ENCODE data around the gene ZBTB47.

The ZBTB47 gene

DNA sequence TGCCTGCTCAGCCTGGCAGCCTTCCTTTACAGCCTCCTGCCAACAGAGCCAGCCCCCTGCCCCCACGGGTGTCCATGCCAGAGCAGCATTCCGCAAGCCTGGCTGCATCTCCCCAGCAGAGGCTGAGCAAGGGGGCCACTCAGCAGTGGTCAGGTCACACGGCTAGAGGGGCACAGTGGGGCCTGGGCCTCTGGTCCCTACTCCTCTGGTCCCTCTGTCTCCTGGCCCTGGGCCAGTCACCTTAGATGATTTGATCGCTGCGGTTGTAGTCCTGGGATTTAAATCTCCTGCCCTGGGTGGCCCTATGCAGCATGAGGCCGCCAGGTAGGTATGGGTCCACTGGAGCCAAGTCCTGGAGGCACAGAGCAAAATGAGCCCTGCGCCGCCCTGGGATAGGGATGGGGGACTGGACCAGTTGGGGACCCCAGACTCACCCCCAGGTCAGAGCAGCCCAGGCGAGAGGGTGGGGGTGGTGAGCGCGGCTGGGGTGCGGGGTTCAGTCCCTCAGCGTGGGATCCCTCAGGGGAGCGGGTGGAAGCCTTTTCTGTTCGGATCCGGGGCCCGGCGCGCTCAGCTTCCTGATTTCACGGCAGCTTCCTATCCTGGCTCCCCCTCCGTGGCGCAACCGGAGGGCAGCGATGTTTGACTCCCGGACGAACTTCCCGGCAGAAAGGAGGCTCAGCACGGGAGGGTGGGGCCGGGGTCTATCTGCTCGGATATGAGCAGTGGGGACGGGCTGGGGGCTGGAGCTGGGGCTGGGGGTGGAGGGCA lies at the start of gene ZBTB47:
Gene ZBTB47, plus strand, starts transcription at position 138 of the 771 bp plus-strand sequence. CDS start 4,659 bp downstream, outside the sequence.
- DNase-seq, result peak; percentile 26

DNA sequence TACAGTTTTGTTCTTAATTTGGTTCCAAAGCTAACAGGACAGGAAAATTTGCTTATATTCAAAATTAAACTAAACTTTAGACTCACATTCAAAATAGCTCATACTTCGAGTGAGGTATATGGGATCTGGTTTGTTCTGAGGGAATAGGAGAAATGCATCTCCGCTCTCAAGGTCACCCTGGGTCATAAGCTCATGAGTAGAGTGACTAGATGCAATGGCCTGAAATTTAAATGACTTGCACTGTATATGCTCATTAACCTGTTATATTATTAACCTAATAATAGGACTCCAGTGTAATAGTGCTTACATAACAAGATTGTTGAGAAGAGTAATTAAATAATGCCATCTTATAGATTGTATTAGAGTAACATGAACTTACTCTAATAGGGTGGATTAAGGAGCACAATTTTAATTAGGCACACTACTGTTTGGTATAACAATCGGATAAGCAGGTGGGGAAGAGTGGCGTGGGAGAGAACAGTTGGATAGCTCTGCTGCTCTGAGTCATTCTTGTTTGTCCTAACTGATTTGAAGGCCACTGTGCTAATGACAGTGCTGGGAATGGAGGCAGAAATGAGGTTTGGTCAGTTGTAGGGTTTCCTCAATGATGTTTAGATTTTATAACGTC lies 47.8 kb upstream of the ZBTB47 start:
- DNase-seq, result no peak

- DNase-seq, result no peak
These were observed 44.9 kb upstream of the ZBTB47 start for GRCh38 chr3:42608581-42608980.

GRCh38 chr3:42610976-42611375 lies 42.5 kb upstream of the ZBTB47 start:
- no peak for DNase-seq

- no peak for DNase-seq
These were observed 41.3 kb upstream of the ZBTB47 start for GRCh38 chr3:42612217-42612616.

DNA sequence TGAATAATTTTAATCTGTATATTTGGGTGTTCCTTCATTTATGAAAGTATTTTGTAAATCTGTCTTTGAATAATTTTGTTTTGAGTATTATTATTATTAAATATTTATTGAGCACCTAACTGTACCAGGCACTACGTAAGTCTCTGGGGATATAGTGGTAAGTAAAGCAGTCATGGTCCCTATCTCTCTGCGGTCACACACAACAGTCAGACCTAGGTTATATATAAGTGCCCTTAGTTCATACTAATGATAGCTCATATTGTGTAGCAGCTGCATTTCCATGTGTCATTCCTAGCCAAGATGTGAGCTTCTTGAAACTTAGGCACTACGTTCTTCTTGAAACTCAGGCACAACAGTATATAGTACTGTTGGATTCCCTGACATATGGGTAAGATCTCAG lies 40.6 kb upstream of the ZBTB47 start:
- no peak for DNase-seq

- DNase-seq, result no peak
These were observed 40.0 kb upstream of the ZBTB47 start for GRCh38 chr3:42613462-42613861.

GRCh38 chr3:42631620-42632019 lies 21.9 kb upstream of the ZBTB47 start:
- no peak for DNase-seq

DNA sequence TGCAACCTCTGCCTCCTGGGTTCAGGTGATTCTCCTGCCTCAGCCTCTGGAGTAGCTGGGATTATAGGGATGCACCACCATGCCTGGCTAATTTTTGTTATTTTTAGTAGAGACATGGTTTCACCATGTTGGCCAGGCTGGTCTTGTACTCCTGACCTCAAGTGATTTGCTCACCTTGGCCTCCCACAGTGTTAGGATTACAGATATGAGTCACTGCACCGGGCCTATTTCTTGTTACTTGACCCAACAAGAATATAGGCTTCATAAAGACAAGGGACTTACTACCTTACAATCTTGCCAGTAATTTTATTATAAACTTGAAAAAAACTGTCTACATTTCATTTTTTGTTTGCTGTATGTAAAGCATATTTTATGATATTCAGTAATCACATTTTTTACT lies 21.4 kb upstream of the ZBTB47 start:
- no peak for DNase-seq

DNA sequence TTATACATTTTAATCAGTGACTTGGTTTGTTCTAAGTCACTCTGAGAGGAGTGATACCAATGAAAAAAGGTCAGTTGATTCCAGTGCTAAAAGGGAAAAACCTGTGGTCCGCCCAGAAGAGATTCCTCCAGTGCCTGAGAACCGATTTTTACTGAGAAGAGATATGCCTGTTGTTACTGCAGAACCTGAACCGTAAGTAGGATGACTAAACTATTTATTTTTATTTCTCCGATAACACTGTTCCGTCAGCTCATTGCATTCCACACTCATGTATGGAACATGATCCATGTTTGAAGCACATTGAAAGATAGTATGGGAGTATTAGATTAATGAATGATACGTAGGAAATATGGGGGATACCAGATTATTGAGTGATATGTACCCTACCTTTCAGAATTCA lies 20.0 kb upstream of the ZBTB47 start:
- DNase-seq, result no peak

DNA sequence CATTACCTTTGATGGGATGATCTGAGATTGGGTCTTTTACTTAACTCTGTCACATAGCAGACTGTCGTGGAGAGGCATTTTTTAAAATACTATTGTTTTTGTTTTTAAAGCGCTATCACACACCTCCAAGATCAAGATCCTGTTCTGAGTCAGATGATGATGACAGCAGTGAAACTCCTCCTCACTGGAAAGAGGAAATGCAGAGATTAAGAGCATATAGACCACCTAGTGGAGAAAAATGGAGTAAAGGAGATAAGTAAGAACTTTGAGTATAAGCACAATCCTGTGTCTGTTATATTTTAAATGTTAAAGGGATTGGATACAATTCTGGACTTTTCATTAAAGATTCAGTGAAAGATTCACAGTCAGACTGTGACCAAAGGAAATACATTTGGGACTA lies 18.4 kb upstream of the ZBTB47 start:
- DNase-seq, result no peak

- DNase-seq, result no peak
These were observed 16.5 kb upstream of the ZBTB47 start for GRCh38 chr3:42637001-42637400.

- DNase-seq, result no peak
These were observed 15.1 kb upstream of the ZBTB47 start for GRCh38 chr3:42638339-42638842.

- no peak for DNase-seq
These were observed 14.3 kb upstream of the ZBTB47 start for GRCh38 chr3:42639192-42639591.

GRCh38 chr3:42640129-42640528 lies 13.4 kb upstream of the ZBTB47 start:
- DNase-seq, result no peak

GRCh38 chr3:42640771-42641370 lies 12.6 kb upstream of the ZBTB47 start:
- no peak for DNase-seq

DNA sequence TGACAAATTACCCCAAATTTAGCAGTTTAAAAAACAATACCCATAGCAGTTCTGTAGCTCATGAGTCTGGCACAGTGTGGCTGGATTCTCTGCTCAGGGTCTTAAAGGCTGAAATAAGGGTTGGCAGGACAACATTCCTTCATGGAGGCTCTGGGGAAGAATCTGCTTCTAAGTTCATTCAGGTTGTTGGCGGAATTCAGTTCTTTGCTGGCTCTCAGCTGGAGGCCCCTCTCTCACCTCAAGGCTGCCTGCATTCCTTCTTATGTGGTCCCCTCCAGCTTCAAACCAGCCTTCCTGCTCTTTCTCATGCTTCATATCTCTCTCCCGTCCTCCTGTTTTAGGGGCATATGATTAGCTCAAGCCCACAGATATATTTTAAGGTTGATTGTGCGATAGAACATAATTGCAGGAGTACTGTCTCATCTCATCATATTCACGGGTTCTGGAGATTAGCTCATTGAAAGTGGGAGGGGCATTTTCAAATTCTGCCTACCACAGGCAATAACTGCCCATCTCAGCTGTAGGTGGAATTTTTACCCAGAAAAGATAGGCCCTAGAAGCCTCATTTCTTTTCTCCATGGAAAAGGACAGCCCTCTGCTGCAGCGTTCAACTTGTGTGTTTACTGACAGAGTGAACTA lies 5.6 kb upstream of the ZBTB47 start:
- no peak for DNase-seq

GRCh38 chr3:42649006-42649405 lies 4.5 kb upstream of the ZBTB47 start:
- no peak for DNase-seq

DNA sequence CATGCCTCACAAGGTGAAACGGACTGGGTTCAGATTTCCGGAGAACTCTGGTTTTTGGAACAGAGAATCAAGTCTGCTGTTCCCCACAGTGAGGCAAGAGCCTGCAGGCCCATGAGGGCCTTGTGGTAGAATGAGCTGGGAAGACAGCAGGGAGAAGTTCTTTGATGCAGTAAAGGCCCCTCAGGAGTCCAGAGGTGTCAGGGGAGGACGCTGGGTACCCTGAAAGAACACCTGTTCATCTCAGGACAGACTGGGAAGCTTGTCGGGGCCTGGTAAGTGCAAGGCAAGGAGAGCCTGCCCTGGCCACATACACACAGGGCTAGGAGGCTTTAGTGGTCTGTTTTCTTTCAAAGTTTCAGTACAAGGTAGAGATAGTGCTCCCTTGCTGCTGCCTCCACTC lies 3.7 kb upstream of the ZBTB47 start:
- peak; percentile 16 for DNase-seq

- no peak for DNase-seq
These were observed 2.0 kb upstream of the ZBTB47 start for GRCh38 chr3:42651248-42652091.

DNA sequence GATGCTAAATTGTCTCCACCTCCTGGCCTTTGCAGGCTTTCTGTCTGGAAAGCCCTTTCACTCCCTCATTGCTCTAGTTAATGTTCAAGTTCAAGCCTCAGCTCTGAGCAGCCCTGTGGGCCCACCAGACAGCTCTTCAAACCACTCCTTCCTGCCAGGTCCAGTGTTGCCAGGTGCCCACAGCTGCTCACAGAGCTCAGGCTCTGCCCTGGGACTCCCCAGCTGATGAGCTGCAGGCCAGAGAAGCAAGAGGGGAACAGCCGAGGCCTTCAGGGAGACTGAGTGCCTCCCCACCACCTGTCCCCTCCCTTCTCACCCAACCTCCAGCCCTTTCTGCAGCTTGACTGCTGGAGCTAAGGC lies 1.3 kb upstream of the ZBTB47 start:
- peak; percentile 17 for DNase-seq

- DNase-seq, result no peak
These were observed 740 bp upstream of the ZBTB47 start for GRCh38 chr3:42652611-42653302.

Measured in activated T-cell treated with anti-CD3 and anti-CD28 coated beads, Interleukin-2, amount 50 U/mL, for 1 hour (primary cell).